Loucy (cell line): ENCODE data around the gene FARP1.

Experiments
- EZH2phosphoT487 ChIP-seq: fragments of 200-600 bp; IDR thresholded peaks from 2 replicates; pipeline ENCODE4 v1.6.1; 2018; ENCODE audit warnings: antibody characterized with exemption, mild to moderate bottlenecking, moderate library complexity, borderline replicate concordance
- TF ChIP-seq, protein P1 (sequence below): fragments of 200-600 bp; sonication (generic); conservative IDR thresholded peaks from 2 replicates; pipeline ENCODE4 v1.5.1; 2014; ENCODE audit warnings: mild to moderate bottlenecking, antibody characterized with exemption, low read length

DNA sequence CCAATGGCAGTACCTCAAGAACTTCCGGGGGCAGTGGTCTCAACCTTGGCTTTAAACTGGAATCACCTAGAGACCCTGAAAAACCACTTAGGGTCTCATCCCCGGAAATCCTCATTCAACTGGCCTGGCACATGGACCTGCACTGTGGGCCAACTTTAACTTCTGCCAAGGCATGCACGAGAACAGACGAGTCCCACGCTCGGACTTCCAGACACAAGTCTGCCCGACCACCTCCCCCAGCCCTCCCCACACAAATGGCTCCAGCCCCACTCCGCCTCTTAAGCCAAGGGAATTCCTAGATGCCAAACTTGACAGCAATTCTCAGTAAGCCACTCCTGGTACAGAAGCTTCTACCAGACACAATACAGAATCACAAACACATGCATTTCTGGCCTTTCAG is 320.1 kb downstream of the FARP1 start:
- TF ChIP-seq, protein P1, sequence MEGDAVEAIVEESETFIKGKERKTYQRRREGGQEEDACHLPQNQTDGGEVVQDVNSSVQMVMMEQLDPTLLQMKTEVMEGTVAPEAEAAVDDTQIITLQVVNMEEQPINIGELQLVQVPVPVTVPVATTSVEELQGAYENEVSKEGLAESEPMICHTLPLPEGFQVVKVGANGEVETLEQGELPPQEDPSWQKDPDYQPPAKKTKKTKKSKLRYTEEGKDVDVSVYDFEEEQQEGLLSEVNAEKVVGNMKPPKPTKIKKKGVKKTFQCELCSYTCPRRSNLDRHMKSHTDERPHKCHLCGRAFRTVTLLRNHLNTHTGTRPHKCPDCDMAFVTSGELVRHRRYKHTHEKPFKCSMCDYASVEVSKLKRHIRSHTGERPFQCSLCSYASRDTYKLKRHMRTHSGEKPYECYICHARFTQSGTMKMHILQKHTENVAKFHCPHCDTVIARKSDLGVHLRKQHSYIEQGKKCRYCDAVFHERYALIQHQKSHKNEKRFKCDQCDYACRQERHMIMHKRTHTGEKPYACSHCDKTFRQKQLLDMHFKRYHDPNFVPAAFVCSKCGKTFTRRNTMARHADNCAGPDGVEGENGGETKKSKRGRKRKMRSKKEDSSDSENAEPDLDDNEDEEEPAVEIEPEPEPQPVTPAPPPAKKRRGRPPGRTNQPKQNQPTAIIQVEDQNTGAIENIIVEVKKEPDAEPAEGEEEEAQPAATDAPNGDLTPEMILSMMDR, result no peak
- TF ChIP-seq EZH2phosphoT487, result no peak
